ENCODE measurements around the gene HMGN1. TPM values are rescaled to one million over a fixed set of nuclear protein-coding genes. Genes with fewer than 3 reads are reported as not detected.

The HMGN1 gene
- total RNA-seq, 2 donors from 2014 or later, result 526 to 626 TPM

GRCh38 chr21:39346206-39346605 lies 2.7 kb downstream of the HMGN1 start:
- peak overlapping the region; percentile 96 for H3K4me3 ChIP-seq (ENCODE audit: low read length)
- H3K4me1 ChIP-seq (ENCODE audit: control insufficient read depth, insufficient read depth, low read length), result peaks cover 2% of the 10 kb centered on the region
- peaks cover 25% of the 10 kb centered on the region for H3K4me1 Mint-ChIP-seq
- no peaks in the 10 kb centered on the region for H3K9me3 ChIP-seq (ENCODE audit: control insufficient read depth, low read length)
- H3K9me3 Mint-ChIP-seq, result no peaks in the 10 kb centered on the region
- DNase-seq, result no peak
- TF ChIP-seq, protein P1, sequence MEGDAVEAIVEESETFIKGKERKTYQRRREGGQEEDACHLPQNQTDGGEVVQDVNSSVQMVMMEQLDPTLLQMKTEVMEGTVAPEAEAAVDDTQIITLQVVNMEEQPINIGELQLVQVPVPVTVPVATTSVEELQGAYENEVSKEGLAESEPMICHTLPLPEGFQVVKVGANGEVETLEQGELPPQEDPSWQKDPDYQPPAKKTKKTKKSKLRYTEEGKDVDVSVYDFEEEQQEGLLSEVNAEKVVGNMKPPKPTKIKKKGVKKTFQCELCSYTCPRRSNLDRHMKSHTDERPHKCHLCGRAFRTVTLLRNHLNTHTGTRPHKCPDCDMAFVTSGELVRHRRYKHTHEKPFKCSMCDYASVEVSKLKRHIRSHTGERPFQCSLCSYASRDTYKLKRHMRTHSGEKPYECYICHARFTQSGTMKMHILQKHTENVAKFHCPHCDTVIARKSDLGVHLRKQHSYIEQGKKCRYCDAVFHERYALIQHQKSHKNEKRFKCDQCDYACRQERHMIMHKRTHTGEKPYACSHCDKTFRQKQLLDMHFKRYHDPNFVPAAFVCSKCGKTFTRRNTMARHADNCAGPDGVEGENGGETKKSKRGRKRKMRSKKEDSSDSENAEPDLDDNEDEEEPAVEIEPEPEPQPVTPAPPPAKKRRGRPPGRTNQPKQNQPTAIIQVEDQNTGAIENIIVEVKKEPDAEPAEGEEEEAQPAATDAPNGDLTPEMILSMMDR (conservative IDR thresholded peaks at IDR 0.05), result no peak
- H3K36me3 Mint-ChIP-seq (ENCODE audit: low read depth), result peaks cover 58% of the 10 kb centered on the region
- no peaks in the 10 kb centered on the region for H3K27me3 ChIP-seq (ENCODE audit: control insufficient read depth, insufficient read depth, low read length, poor library complexity, severe bottlenecking)
- H3K9ac ChIP-seq (ENCODE audit: extremely low read depth, low read length, poor library complexity, severe bottlenecking), result peak overlapping the region; percentile 98
- H3K27me3 Mint-ChIP-seq (ENCODE audit: insufficient read depth), result no peaks in the 10 kb centered on the region
- H3K27ac Mint-ChIP-seq, result no peak overlapping the region
- H3K27ac ChIP-seq (ENCODE audit: low read depth, low read length), result no peak overlapping the region
- 38 to 58% methylated on average over 2 to 3 of the region's 3 CpGs for WGBS, 2 experiments (ENCODE audit: insufficient coverage in 1 of 2, insufficient read length in 1 of 2)
- peaks cover 62% of the 10 kb centered on the region for H3K36me3 ChIP-seq (ENCODE audit: control insufficient read depth, insufficient read depth, low read length)
- peak overlapping the region; percentile 92 for H3K4me3 Mint-ChIP-seq

GRCh38 chr21:39345440-39345839 lies 3.4 kb downstream of the HMGN1 start:
- Mint-ChIP-seq H3K4me3 (peak overlapping the region; percentile 92), H3K27ac (no peak overlapping the region), H3K4me1 (peaks cover 25% of the 10 kb centered on the region), H3K36me3 (ENCODE audit: low read depth) (peaks cover 58% of the 10 kb centered on the region), H3K9me3 (no peaks in the 10 kb centered on the region), H3K27me3 (ENCODE audit: insufficient read depth) (no peaks in the 10 kb centered on the region)
- Histone ChIP-seq H3K9me3 (ENCODE audit: control insufficient read depth, low read length) (no peaks in the 10 kb centered on the region), H3K9ac (ENCODE audit: extremely low read depth, low read length, poor library complexity, severe bottlenecking) (peak overlapping the region; percentile 98), H3K4me3 (ENCODE audit: low read length) (peak overlapping the region; percentile 96), H3K27me3 (ENCODE audit: control insufficient read depth, insufficient read depth, low read length, poor library complexity, severe bottlenecking) (no peaks in the 10 kb centered on the region), H3K27ac (ENCODE audit: low read depth, low read length) (no peak overlapping the region), H3K36me3 (ENCODE audit: control insufficient read depth, insufficient read depth, low read length) (peaks cover 70% of the 10 kb centered on the region), H3K4me1 (ENCODE audit: control insufficient read depth, insufficient read depth, low read length) (peaks cover 2% of the 10 kb centered on the region)
- no peak for DNase-seq
- TF ChIP-seq, protein P1 (conservative IDR thresholded peaks at IDR 0.05), result no peak
- 91 to 92% methylated on average over 4 to 6 of the region's 6 CpGs for WGBS, 2 experiments (ENCODE audit: insufficient coverage in 1 of 2, insufficient read length in 1 of 2)

GRCh38 chr21:39344848-39345247 lies 4.0 kb downstream of the HMGN1 start:
- Histone ChIP-seq H3K27ac (ENCODE audit: low read depth, low read length) (no peak overlapping the region), H3K9me3 (ENCODE audit: control insufficient read depth, low read length) (no peaks in the 10 kb centered on the region), H3K27me3 (ENCODE audit: control insufficient read depth, insufficient read depth, low read length, poor library complexity, severe bottlenecking) (no peaks in the 10 kb centered on the region), H3K4me3 (ENCODE audit: low read length) (peak overlapping the region; percentile 96), H3K9ac (ENCODE audit: extremely low read depth, low read length, poor library complexity, severe bottlenecking) (no peak overlapping the region), H3K4me1 (ENCODE audit: control insufficient read depth, insufficient read depth, low read length) (peaks cover 2% of the 10 kb centered on the region), H3K36me3 (ENCODE audit: control insufficient read depth, insufficient read depth, low read length) (peaks cover 70% of the 10 kb centered on the region)
- Mint-ChIP-seq H3K27ac (peak overlapping the region; percentile 81), H3K36me3 (ENCODE audit: low read depth) (peaks cover 58% of the 10 kb centered on the region), H3K27me3 (ENCODE audit: insufficient read depth) (no peaks in the 10 kb centered on the region), H3K9me3 (no peaks in the 10 kb centered on the region), H3K4me1 (peaks cover 22% of the 10 kb centered on the region), H3K4me3 (peak overlapping the region; percentile 92)
- DNase-seq, result no peak
- 88% methylated on average over 4 of the region's 5 CpGs; no CpG with 5 or more reads in 1 of the 2 experiments for WGBS, 2 experiments (ENCODE audit: insufficient coverage in 1 of 2, insufficient read length in 1 of 2)
- TF ChIP-seq, protein P1 (conservative IDR thresholded peaks at IDR 0.05), result no peak
